ENCODE results near the gene CSTPP1. TPM values are rescaled to one million over a fixed set of nuclear protein-coding genes. Genes with fewer than 3 reads are reported as not detected.

CSTPP1 gene
- total RNA-seq, 1 donor from 2014 or later = 36.9 TPM

GRCh38 chr11:47185305-47186075 lies 248.9 kb downstream of the CSTPP1 start:
- TF ChIP-seq, protein P1, sequence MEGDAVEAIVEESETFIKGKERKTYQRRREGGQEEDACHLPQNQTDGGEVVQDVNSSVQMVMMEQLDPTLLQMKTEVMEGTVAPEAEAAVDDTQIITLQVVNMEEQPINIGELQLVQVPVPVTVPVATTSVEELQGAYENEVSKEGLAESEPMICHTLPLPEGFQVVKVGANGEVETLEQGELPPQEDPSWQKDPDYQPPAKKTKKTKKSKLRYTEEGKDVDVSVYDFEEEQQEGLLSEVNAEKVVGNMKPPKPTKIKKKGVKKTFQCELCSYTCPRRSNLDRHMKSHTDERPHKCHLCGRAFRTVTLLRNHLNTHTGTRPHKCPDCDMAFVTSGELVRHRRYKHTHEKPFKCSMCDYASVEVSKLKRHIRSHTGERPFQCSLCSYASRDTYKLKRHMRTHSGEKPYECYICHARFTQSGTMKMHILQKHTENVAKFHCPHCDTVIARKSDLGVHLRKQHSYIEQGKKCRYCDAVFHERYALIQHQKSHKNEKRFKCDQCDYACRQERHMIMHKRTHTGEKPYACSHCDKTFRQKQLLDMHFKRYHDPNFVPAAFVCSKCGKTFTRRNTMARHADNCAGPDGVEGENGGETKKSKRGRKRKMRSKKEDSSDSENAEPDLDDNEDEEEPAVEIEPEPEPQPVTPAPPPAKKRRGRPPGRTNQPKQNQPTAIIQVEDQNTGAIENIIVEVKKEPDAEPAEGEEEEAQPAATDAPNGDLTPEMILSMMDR (IDR thresholded peaks at IDR 0.05) = no peak
- Mint-ChIP-seq H3K27me3 (ENCODE audit: unreplicated experiment) (no peaks in the 10 kb centered on the region), H3K27ac (ENCODE audit: unreplicated experiment) (peak overlapping the region; percentile 91), H3K4me1 (ENCODE audit: unreplicated experiment) (peaks cover 52% of the 10 kb centered on the region), H3K4me3 (ENCODE audit: unreplicated experiment) (peak overlapping the region; percentile 86), H3K9me3 (ENCODE audit: unreplicated experiment) (no peaks in the 10 kb centered on the region), H3K36me3 (ENCODE audit: unreplicated experiment) (peaks cover 5% of the 10 kb centered on the region)
- DNase-seq (ENCODE audit: extremely low spot score, unreplicated experiment) = peak; percentile 85

DNA sequence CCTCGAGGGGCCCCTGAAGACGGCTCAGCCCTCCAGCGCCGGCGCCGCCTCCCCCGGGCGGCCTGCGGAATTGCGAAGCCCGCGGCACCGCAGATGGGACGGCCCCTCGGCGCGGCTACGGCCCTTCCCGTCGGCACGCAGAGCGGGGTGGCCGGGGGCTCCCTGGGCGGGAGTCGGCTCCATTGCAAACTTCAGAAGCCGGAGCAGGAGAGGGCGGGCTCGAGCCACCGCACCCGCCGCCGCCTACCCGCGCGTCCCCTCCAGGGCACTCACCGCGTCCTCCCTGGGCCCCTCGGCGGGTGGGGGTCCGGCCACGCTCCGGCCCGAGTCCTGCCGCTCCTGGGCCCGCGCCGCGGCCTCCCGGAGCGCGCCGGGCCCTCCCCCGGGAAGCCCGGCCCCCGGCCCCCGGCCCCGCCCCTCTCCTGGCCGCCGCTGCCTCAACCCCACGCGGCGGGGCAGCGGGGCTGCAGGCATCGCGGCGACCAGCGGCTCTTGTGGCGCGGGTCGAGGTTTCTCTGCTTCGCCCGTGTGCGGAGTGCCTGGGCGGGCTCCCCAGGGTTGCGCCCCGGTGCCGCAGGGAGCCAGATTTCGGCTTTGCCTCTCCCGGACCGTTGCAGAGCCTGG lies 249.6 kb downstream of the CSTPP1 start, which contains the start of gene PACSIN3:
Gene PACSIN3, minus strand, starts transcription at position 359 of the 624 bp plus-strand sequence. CDS start 3,707 bp downstream, outside the sequence.
- H3K4me3 Mint-ChIP-seq (ENCODE audit: unreplicated experiment) = peak within 1 kb of the TSS; percentile 86
- no peaks in the 10 kb centered on the region for H3K27me3 Mint-ChIP-seq (ENCODE audit: unreplicated experiment)
- no peaks in the 10 kb centered on the region for H3K9me3 Mint-ChIP-seq (ENCODE audit: unreplicated experiment)
- peaks cover 5% of the 10 kb centered on the region for H3K36me3 Mint-ChIP-seq (ENCODE audit: unreplicated experiment)
- TF ChIP-seq, protein P1 (IDR thresholded peaks at IDR 0.05) = peak; percentile 33
- DNase-seq (ENCODE audit: extremely low spot score, unreplicated experiment) = peak; percentile 84
- H3K27ac Mint-ChIP-seq (ENCODE audit: unreplicated experiment) = peak within 1 kb of the TSS; percentile 91
- peaks cover 54% of the 10 kb centered on the region for H3K4me1 Mint-ChIP-seq (ENCODE audit: unreplicated experiment)

GRCh38 chr11:47186700-47187695 lies 250.4 kb downstream of the CSTPP1 start:
- DNase-seq (ENCODE audit: extremely low spot score, unreplicated experiment) = no peak
- Mint-ChIP-seq H3K4me3 (ENCODE audit: unreplicated experiment) (peak overlapping the region; percentile 73), H3K9me3 (ENCODE audit: unreplicated experiment) (no peaks in the 10 kb centered on the region), H3K27ac (ENCODE audit: unreplicated experiment) (peak overlapping the region; percentile 90), H3K4me1 (ENCODE audit: unreplicated experiment) (peaks cover 54% of the 10 kb centered on the region), H3K36me3 (ENCODE audit: unreplicated experiment) (peaks cover 5% of the 10 kb centered on the region), H3K27me3 (ENCODE audit: unreplicated experiment) (no peaks in the 10 kb centered on the region)
- TF ChIP-seq, protein P1 (IDR thresholded peaks at IDR 0.05) = no peak

- Mint-ChIP-seq H3K4me1 (ENCODE audit: unreplicated experiment) (peaks cover 58% of the 10 kb centered on the region), H3K27ac (ENCODE audit: unreplicated experiment) (peak overlapping the region; percentile 90), H3K4me3 (ENCODE audit: unreplicated experiment) (peak overlapping the region; percentile 73), H3K9me3 (ENCODE audit: unreplicated experiment) (no peaks in the 10 kb centered on the region), H3K36me3 (ENCODE audit: unreplicated experiment) (peaks cover 5% of the 10 kb centered on the region), H3K27me3 (ENCODE audit: unreplicated experiment) (no peaks in the 10 kb centered on the region)
- no peak for DNase-seq (ENCODE audit: extremely low spot score, unreplicated experiment)
- TF ChIP-seq, protein P1 (IDR thresholded peaks at IDR 0.05) = no peak
Measured at GRCh38 chr11:47187723-47188122, 251.2 kb downstream of the CSTPP1 start.
